ENCODE measurements around the gene MEGF8. TPM values are rescaled to one million over a fixed set of nuclear protein-coding genes. Genes with fewer than 3 reads are reported as not detected.
"Not testable (repeated sequence)": the region's sequence is repeated elsewhere in the genome, so short reads cannot be mapped to it uniquely, and the experiment has no call there.

The MEGF8 gene
- total and polyA plus RNA-seq, 4 donors: 35.2 to 93.3 (median 64.3) TPM

GRCh38 chr19:42335971-42336370 is 10.5 kb downstream of the MEGF8 start:
- no peaks in the 10 kb centered on the region for H3K27me3 ChIP-seq (ENCODE audit: control insufficient read depth, insufficient read depth, low read length)
- no peaks in the 10 kb centered on the region for H3K9me3 ChIP-seq (ENCODE audit: control insufficient read depth, insufficient read depth, low read length)
- no peak for DNase-seq (ENCODE audit: low read depth in 4 of 6, low spot score in 6 of 6)
- 91% methylated on average over 19 of the region's 19 CpGs for WGBS (ENCODE audit: insufficient coverage)
- H3K4me3 ChIP-seq (ENCODE audit: low read depth, low read length): no peak overlapping the region
- H3K36me3 ChIP-seq (ENCODE audit: control insufficient read depth, insufficient read depth, low read length): peaks cover 73% of the 10 kb centered on the region
- no peak overlapping the region for H3K27ac ChIP-seq (ENCODE audit: low read depth, low read length)
- H3K4me1 ChIP-seq (ENCODE audit: control insufficient read depth, insufficient read depth, low read length): peaks cover 11% of the 10 kb centered on the region

- not testable (repeated sequence) for DNase-seq (ENCODE audit: low read depth in 4 of 6, low spot score in 6 of 6); H3K27me3 ChIP-seq (ENCODE audit: control insufficient read depth, insufficient read depth, low read length); H3K4me3 ChIP-seq (ENCODE audit: low read depth, low read length); H3K27ac ChIP-seq (ENCODE audit: low read depth, low read length); H3K4me1 ChIP-seq (ENCODE audit: control insufficient read depth, insufficient read depth, low read length); H3K9me3 ChIP-seq (ENCODE audit: control insufficient read depth, insufficient read depth, low read length)
- WGBS (ENCODE audit: insufficient coverage): 100% methylated on average over 4 of the region's 7 CpGs
- peaks cover 86% of the 10 kb centered on the region for H3K36me3 ChIP-seq (ENCODE audit: control insufficient read depth, insufficient read depth, low read length)
These were observed 13.9 kb downstream of the MEGF8 start for GRCh38 chr19:42339126-42339860.

GRCh38 chr19:42339922-42340321 is 14.5 kb downstream of the MEGF8 start:
- no CpG with 5 or more reads among the region's 4 CpGs for WGBS (ENCODE audit: insufficient coverage)
- H3K36me3 ChIP-seq (ENCODE audit: control insufficient read depth, insufficient read depth, low read length): peaks cover 86% of the 10 kb centered on the region
- H3K4me1 ChIP-seq (ENCODE audit: control insufficient read depth, insufficient read depth, low read length); H3K9me3 ChIP-seq (ENCODE audit: control insufficient read depth, insufficient read depth, low read length); DNase-seq (ENCODE audit: low read depth in 4 of 6, low spot score in 6 of 6); H3K27ac ChIP-seq (ENCODE audit: low read depth, low read length); H3K4me3 ChIP-seq (ENCODE audit: low read depth, low read length); H3K27me3 ChIP-seq (ENCODE audit: control insufficient read depth, insufficient read depth, low read length): not testable (repeated sequence)

- no peak for DNase-seq (ENCODE audit: low read depth in 4 of 6, low spot score in 6 of 6)
- peaks cover 4% of the 10 kb centered on the region for H3K4me1 ChIP-seq (ENCODE audit: control insufficient read depth, insufficient read depth, low read length)
- H3K36me3 ChIP-seq (ENCODE audit: control insufficient read depth, insufficient read depth, low read length): peaks cover 76% of the 10 kb centered on the region
- WGBS (ENCODE audit: insufficient coverage): 76% methylated on average over 16 of the region's 17 CpGs
- no peak overlapping the region for H3K4me3 ChIP-seq (ENCODE audit: low read depth, low read length)
- H3K27ac ChIP-seq (ENCODE audit: low read depth, low read length): no peak overlapping the region
- H3K9me3 ChIP-seq (ENCODE audit: control insufficient read depth, insufficient read depth, low read length): no peaks in the 10 kb centered on the region
- H3K27me3 ChIP-seq (ENCODE audit: control insufficient read depth, insufficient read depth, low read length): no peaks in the 10 kb centered on the region
These were observed 18.1 kb downstream of the MEGF8 start for GRCh38 chr19:42343344-42344110.

- H3K4me1 ChIP-seq (ENCODE audit: control insufficient read depth, insufficient read depth, low read length): peaks cover 4% of the 10 kb centered on the region
- H3K27me3 ChIP-seq (ENCODE audit: control insufficient read depth, insufficient read depth, low read length): no peaks in the 10 kb centered on the region
- H3K4me3 ChIP-seq (ENCODE audit: low read depth, low read length): no peak overlapping the region
- H3K9me3 ChIP-seq (ENCODE audit: control insufficient read depth, insufficient read depth, low read length): no peaks in the 10 kb centered on the region
- DNase-seq (ENCODE audit: low read depth in 4 of 6, low spot score in 6 of 6): no peak
- no peak overlapping the region for H3K27ac ChIP-seq (ENCODE audit: low read depth, low read length)
- H3K36me3 ChIP-seq (ENCODE audit: control insufficient read depth, insufficient read depth, low read length): peaks cover 85% of the 10 kb centered on the region
- WGBS (ENCODE audit: insufficient coverage): 75% methylated on average over 14 of the region's 18 CpGs
These were observed 19.0 kb downstream of the MEGF8 start for GRCh38 chr19:42344336-42344893.

GRCh38 chr19:42345191-42345812 is 19.9 kb downstream of the MEGF8 start:
- Histone ChIP-seq H3K4me3 (ENCODE audit: low read depth, low read length) (no peak overlapping the region), H3K36me3 (ENCODE audit: control insufficient read depth, insufficient read depth, low read length) (peaks cover 88% of the 10 kb centered on the region), H3K4me1 (ENCODE audit: control insufficient read depth, insufficient read depth, low read length) (peaks cover 8% of the 10 kb centered on the region), H3K27ac (ENCODE audit: low read depth, low read length) (no peak overlapping the region), H3K9me3 (ENCODE audit: control insufficient read depth, insufficient read depth, low read length) (no peaks in the 10 kb centered on the region), H3K27me3 (ENCODE audit: control insufficient read depth, insufficient read depth, low read length) (no peaks in the 10 kb centered on the region)
- DNase-seq (ENCODE audit: low read depth in 4 of 6, low spot score in 6 of 6): no peak
- WGBS (ENCODE audit: insufficient coverage): 100% methylated on average over 1 of the region's 6 CpGs

GRCh38 chr19:42348211-42348610 is 22.8 kb downstream of the MEGF8 start:
- Histone ChIP-seq H3K4me1 (ENCODE audit: control insufficient read depth, insufficient read depth, low read length) (peaks cover 37% of the 10 kb centered on the region), H3K27ac (ENCODE audit: low read depth, low read length) (no peak overlapping the region), H3K36me3 (ENCODE audit: control insufficient read depth, insufficient read depth, low read length) (peaks cover 84% of the 10 kb centered on the region), H3K4me3 (ENCODE audit: low read depth, low read length) (no peak overlapping the region), H3K9me3 (ENCODE audit: control insufficient read depth, insufficient read depth, low read length) (no peaks in the 10 kb centered on the region), H3K27me3 (ENCODE audit: control insufficient read depth, insufficient read depth, low read length) (no peaks in the 10 kb centered on the region)
- 96% methylated on average over 14 of the region's 14 CpGs for WGBS (ENCODE audit: insufficient coverage)
- no peak for DNase-seq (ENCODE audit: low read depth in 4 of 6, low spot score in 6 of 6)

- 94% methylated on average over 14 of the region's 14 CpGs for WGBS (ENCODE audit: insufficient coverage)
- Histone ChIP-seq H3K27ac (ENCODE audit: low read depth, low read length) (no peak overlapping the region), H3K27me3 (ENCODE audit: control insufficient read depth, insufficient read depth, low read length) (no peaks in the 10 kb centered on the region), H3K4me1 (ENCODE audit: control insufficient read depth, insufficient read depth, low read length) (peaks cover 44% of the 10 kb centered on the region), H3K36me3 (ENCODE audit: control insufficient read depth, insufficient read depth, low read length) (peaks cover 84% of the 10 kb centered on the region), H3K4me3 (ENCODE audit: low read depth, low read length) (no peak overlapping the region), H3K9me3 (ENCODE audit: control insufficient read depth, insufficient read depth, low read length) (no peaks in the 10 kb centered on the region)
- DNase-seq (ENCODE audit: low read depth in 4 of 6, low spot score in 6 of 6): no peak
These were observed 24.1 kb downstream of the MEGF8 start for GRCh38 chr19:42349378-42350107.

GRCh38 chr19:42350417-42350816 is 25.0 kb downstream of the MEGF8 start:
- WGBS (ENCODE audit: insufficient coverage): 100% methylated on average over 1 of the region's 3 CpGs
- Histone ChIP-seq H3K36me3 (ENCODE audit: control insufficient read depth, insufficient read depth, low read length) (peaks cover 86% of the 10 kb centered on the region), H3K27me3 (ENCODE audit: control insufficient read depth, insufficient read depth, low read length) (no peaks in the 10 kb centered on the region)

More at GRCh38 chr19:42350417-42350816, 25.0 kb downstream of the MEGF8 start:
- DNase-seq (ENCODE audit: low read depth in 4 of 6, low spot score in 6 of 6): no peak
- peaks cover 44% of the 10 kb centered on the region for H3K4me1 ChIP-seq (ENCODE audit: control insufficient read depth, insufficient read depth, low read length)
- H3K9me3 ChIP-seq (ENCODE audit: control insufficient read depth, insufficient read depth, low read length): no peaks in the 10 kb centered on the region
- H3K4me3 ChIP-seq (ENCODE audit: low read depth, low read length): no peak overlapping the region
- H3K27ac ChIP-seq (ENCODE audit: low read depth, low read length): peak overlapping the region; percentile 15
